ENCODE results near the gene SUGCT.

DNA sequence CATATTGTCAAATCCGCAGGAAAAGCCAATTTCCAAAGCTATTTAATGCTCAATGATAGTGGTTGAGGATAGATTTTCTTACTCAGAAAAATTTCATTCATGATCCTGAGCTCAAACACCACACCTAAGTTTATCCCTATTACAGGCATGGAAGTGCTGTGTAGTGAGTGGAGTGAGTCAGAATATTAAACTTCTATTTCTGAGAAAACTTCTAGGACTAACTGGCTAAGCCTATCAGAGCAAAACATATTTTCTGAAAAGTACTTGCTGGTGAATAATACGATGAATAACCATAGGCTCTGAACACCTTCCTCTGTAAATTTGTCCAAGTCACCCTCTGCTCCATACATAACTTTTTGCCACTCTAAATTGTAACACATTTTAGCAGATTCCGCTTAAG, 221.5 kb downstream of the SUGCT start:
- TF ChIP-seq, protein P1, sequence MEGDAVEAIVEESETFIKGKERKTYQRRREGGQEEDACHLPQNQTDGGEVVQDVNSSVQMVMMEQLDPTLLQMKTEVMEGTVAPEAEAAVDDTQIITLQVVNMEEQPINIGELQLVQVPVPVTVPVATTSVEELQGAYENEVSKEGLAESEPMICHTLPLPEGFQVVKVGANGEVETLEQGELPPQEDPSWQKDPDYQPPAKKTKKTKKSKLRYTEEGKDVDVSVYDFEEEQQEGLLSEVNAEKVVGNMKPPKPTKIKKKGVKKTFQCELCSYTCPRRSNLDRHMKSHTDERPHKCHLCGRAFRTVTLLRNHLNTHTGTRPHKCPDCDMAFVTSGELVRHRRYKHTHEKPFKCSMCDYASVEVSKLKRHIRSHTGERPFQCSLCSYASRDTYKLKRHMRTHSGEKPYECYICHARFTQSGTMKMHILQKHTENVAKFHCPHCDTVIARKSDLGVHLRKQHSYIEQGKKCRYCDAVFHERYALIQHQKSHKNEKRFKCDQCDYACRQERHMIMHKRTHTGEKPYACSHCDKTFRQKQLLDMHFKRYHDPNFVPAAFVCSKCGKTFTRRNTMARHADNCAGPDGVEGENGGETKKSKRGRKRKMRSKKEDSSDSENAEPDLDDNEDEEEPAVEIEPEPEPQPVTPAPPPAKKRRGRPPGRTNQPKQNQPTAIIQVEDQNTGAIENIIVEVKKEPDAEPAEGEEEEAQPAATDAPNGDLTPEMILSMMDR (IDR thresholded peaks at IDR 0.05), result no peak
- TF ChIP-seq, protein P2, sequence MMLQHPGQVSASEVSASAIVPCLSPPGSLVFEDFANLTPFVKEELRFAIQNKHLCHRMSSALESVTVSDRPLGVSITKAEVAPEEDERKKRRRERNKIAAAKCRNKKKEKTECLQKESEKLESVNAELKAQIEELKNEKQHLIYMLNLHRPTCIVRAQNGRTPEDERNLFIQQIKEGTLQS (CRISPR knock-in tag; conservative IDR thresholded peaks at IDR 0.05), result no peak
- TF ChIP-seq ZNF219 (CRISPR knock-in tag; IDR thresholded peaks at IDR 0.05; ENCODE audit: borderline replicate concordance) (no peak), ZNF317 (CRISPR knock-in tag; IDR thresholded peaks at IDR 0.05; ENCODE audit: borderline replicate concordance, low read depth) (no peak), ZNF423 (CRISPR knock-in tag; IDR thresholded peaks at IDR 0.05) (no peak), ETV6 (CRISPR knock-in tag; IDR thresholded peaks at IDR 0.05) (no peak), ZNF263 (CRISPR knock-in tag; IDR thresholded peaks at IDR 0.05; ENCODE audit: low read depth) (no peak), RELA (CRISPR knock-in tag; IDR thresholded peaks at IDR 0.05; ENCODE audit: borderline replicate concordance) (no peak)
- TF ChIP-seq, protein P3, sequence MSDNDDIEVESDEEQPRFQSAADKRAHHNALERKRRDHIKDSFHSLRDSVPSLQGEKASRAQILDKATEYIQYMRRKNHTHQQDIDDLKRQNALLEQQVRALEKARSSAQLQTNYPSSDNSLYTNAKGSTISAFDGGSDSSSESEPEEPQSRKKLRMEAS (CRISPR knock-in tag; IDR thresholded peaks at IDR 0.05), result no peak
